K562 (cell line): ENCODE measurements around the gene NRG3.

Experiments
- CTCF ChIP-seq, 3 experiments: IDR thresholded peaks in 2 of 3; conservative IDR thresholded peaks in 1 of 3; 2 replicates each; pipeline ENCODE4 v1.5.1; 2011 to 2012; ENCODE audit warnings: low read length in 3 of 3, mild to moderate bottlenecking in 3 of 3, control low read depth in 2 of 3, improper control_type of control experiment in 1 of 3, inconsistent platforms in 1 of 3, low read depth in 1 of 3, mixed read lengths in 1 of 3, moderate library complexity in 1 of 3; ENCODE audit not compliant: insufficient read depth in 2 of 3
- DACH1 ChIP-seq: fragments of 450-650 bp; IDR thresholded peaks from 2 replicates; pipeline ENCODE4 v1.6.1; 2018; ENCODE audit not compliant: partially characterized antibody
- GABPA ChIP-seq: fragments of 200-800 bp; sonication (Bioruptor generic); conservative IDR thresholded peaks from 2 replicates; pipeline ENCODE4 v1.6.1; 2016; ENCODE audit warnings: low read depth, missing genetic modification characterization, missing compliant biosample characterization
- GATAD2B ChIP-seq: fragments of 450-650 bp; IDR thresholded peaks from 2 replicates; pipeline ENCODE4 v1.6.1; 2017; ENCODE audit warnings: mild to moderate bottlenecking, borderline replicate concordance
- KLF10 ChIP-seq: fragments of 250-450 bp; sonication (Bioruptor Pico); IDR thresholded peaks from 2 replicates; pipeline ENCODE4 v1.6.1; 2021; ENCODE audit warnings: matching md5 sums
- MAX ChIP-seq: sonication (generic); formaldehyde crosslinking; IDR thresholded peaks from 2 replicates; pipeline ENCODE4 v1.9.0; 2022; ENCODE audit warnings: mild to moderate bottlenecking, missing genetic modification reagents
- MITF ChIP-seq: IDR thresholded peaks from 2 replicates; pipeline ENCODE4 v1.6.1; 2014; ENCODE audit warnings: antibody characterized with exemption
- PATZ1 ChIP-seq: fragments of 250-450 bp; sonication (Bioruptor Pico); IDR thresholded peaks from 2 replicates; pipeline ENCODE4 v1.5.0; 2020; ENCODE audit warnings: mild to moderate bottlenecking, borderline replicate concordance
- POLR2A ChIP-seq: fragments of 450-650 bp; conservative IDR thresholded peaks from 2 replicates; pipeline ENCODE4 v1.6.1; 2016
- RCOR1 ChIP-seq, 2 experiments: IDR thresholded peaks; 2 replicates each; pipeline ENCODE4 v1.6.1; 2012; ENCODE audit warnings: low read depth in 2 of 2, low read length in 2 of 2, borderline replicate concordance in 1 of 2, improper control_type of control experiment in 1 of 2
- ZNF280B ChIP-seq: fragments of 250-450 bp; sonication (Bioruptor Pico); IDR thresholded peaks from 2 replicates; pipeline ENCODE4 v1.5.1; 2021; ENCODE audit warnings: mild to moderate bottlenecking

GRCh38 chr10:82643076-82643475, 768.1 kb downstream of the NRG3 start:
- TF ChIP-seq PATZ1 (CRISPR knock-in tag) (no peak), CTCF (IDR thresholded peaks at IDR 0.05 in 2 of 3, conservative IDR thresholded peaks at IDR 0.05 in 1 of 3; ENCODE audit: insufficient read depth in 2 of 3, low read depth in 1 of 3, low read length in 3 of 3) (no peak), MAX (CRISPR knock-in tag) (no peak), MITF (no peak), POLR2A (no peak), KLF10 (no peak), GABPA (tag) (no peak), RCOR1 (IDR thresholded peaks at IDR 0.05; ENCODE audit: borderline replicate concordance in 1 of 2, low read depth in 2 of 2, low read length in 2 of 2) (no peak), DACH1 (no peak), ZNF280B (CRISPR knock-in tag) (no peak), GATAD2B (no peak)
